Right lobe of liver (tissue), 6 donors: ENCODE data around the gene PEX12. TPM values are rescaled to one million over a fixed set of nuclear protein-coding genes. Genes with fewer than 3 reads are reported as not detected.

Experiments
- ATAC-seq, 4 donors: fragments of 200-7000 bp; cut with Tn5 transposase; one replicate each; pipeline ENCODE4 v1.9.1; 2020; ENCODE audit warnings: mild to moderate bottlenecking in 4 of 4, moderate library complexity in 4 of 4
- DNase-seq, 3 donors: peaks; one replicate each; pipeline ENCODE4 v3.0.0-alpha.2; 2020
- H3K27ac ChIP-seq, 3 donors: fragments of 200-600 bp; one replicate each; pipeline ENCODE4 v1.8.0; 2022
- H3K27me3 ChIP-seq, 2 donors: fragments of 200-600 bp; one replicate each; pipeline ENCODE4 v1.8.0; 2022
- H3K36me3 ChIP-seq, 4 donors: fragments of 200-600 bp; sonication (generic) in 1 of 4; one replicate each; pipeline versions ENCODE4 v1.5.1 to v1.8.0; 2017 to 2022; ENCODE audit warnings: control low read depth in 1 of 4
- H3K4me1 ChIP-seq, 4 donors: fragments of 200-600 bp; sonication (generic) in 1 of 4; one replicate each; pipeline versions ENCODE4 v1.5.1 to v1.8.0; 2017 to 2022; ENCODE audit warnings: control low read depth in 1 of 4
- H3K4me3 ChIP-seq, 3 donors: fragments of 200-600 bp; one replicate each; pipeline ENCODE4 v1.8.0; 2022
- H3K9me3 ChIP-seq, 4 donors: fragments of 200-600 bp; sonication (generic) in 1 of 4; one replicate each; pipeline versions ENCODE4 v1.5.1 to v1.8.0; 2017 to 2022; ENCODE audit warnings: control low read depth in 1 of 4
- POLR2A ChIP-seq: fragments of 450-650 bp; IDR thresholded peaks from one replicate; pipeline ENCODE4 v1.6.1; 2017; ENCODE audit warnings: antibody characterized with exemption, mild to moderate bottlenecking
- WGBS: methylation state at CpG from one replicate; pipeline ENCODE4 v1.1.6; 2018; ENCODE audit warnings: low coverage, low lambda C conversion rate; ENCODE audit not compliant: insufficient coverage; ENCODE audit errors: missing lambda C conversion rate; 5-methylcytosine and 5-hydroxymethylcytosine counted together
- intact Hi-C, 2 donors: fragments of 100-400 bp; cut with DNase I; formaldehyde crosslinking; loops; one replicate each; pipeline versions ENCODE4 v1.11.2 to v1.14.1; 2022
- total RNA-seq, 6 experiments: library from RNA; depleted of rRNA in 2 of 6; stranded (reverse); fragments of >200 nt in 2 of 6; fragmentation: NEBNext Ultra II Directional in 3 of 6; extraction: Animal tissue kit (Norgen Biotek cat#: 25700) in 3 of 6; gene quantifications; one replicate each; pipeline versions ENCODE4 v1.1.0 to v1.2.4, GENCODE V29; 2016 to 2023
- TF ChIP-seq, protein P1 (sequence below), 4 donors: fragments of 200-600 bp in 3 of 4; fragments of 450-650 bp in 1 of 4; IDR thresholded peaks; one replicate each; pipeline versions ENCODE4 v1.5.1 to v1.8.0; 2016 to 2022; ENCODE audit warnings: antibody characterized with exemption in 4 of 4, mild to moderate bottlenecking in 2 of 4
- donor health status: DM: no; HTN: yes; CAD: no.
- donor health status: DM: no; HTN: no; CAD: no.
- donor health status: DM: no; HTN: no; CAD: no.
- donor health status: DM: no; HTN: yes; CAD: no.
- donor health status: DM: no; HTN: yes; CAD: no.

Gene PEX12
- total RNA-seq, 6 experiments from 2014 or later = 2.9 to 6.4 (median 4.3) TPM

DNA sequence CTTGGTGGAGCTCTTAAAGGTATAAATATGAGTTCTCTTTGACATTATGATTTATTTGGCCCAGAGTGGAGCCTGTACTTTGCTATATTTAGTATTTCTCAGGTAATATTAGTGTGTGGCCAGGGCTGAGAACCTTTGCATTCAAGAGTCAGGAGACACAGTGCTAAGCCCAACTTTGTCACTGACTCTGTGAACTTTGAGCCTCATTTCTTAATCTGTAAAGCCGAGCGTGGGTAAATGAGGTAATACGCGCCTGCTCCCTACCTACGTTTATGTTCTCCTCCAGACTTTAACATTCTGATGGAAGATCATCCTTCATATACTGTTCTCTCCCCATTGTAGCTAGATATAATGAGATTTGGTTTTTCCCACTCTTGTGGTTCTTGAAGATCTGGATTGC is 19.2 kb upstream of the PEX12 start:
- H3K4me3 ChIP-seq = no peak overlapping the region
- H3K27me3 ChIP-seq = no peaks in the 10 kb centered on the region
- peaks cover 0 to 40% (median 8%) of the 10 kb centered on the region in 4 donors for H3K36me3 ChIP-seq
- peaks cover 0 to 9% (median 0%) of the 10 kb centered on the region in 4 donors for H3K4me1 ChIP-seq
- no peak overlapping the region for H3K27ac ChIP-seq
- 51% methylated on average over 5 of the region's 5 CpGs for WGBS
- no peak for DNase-seq
- TF ChIP-seq, protein P1, sequence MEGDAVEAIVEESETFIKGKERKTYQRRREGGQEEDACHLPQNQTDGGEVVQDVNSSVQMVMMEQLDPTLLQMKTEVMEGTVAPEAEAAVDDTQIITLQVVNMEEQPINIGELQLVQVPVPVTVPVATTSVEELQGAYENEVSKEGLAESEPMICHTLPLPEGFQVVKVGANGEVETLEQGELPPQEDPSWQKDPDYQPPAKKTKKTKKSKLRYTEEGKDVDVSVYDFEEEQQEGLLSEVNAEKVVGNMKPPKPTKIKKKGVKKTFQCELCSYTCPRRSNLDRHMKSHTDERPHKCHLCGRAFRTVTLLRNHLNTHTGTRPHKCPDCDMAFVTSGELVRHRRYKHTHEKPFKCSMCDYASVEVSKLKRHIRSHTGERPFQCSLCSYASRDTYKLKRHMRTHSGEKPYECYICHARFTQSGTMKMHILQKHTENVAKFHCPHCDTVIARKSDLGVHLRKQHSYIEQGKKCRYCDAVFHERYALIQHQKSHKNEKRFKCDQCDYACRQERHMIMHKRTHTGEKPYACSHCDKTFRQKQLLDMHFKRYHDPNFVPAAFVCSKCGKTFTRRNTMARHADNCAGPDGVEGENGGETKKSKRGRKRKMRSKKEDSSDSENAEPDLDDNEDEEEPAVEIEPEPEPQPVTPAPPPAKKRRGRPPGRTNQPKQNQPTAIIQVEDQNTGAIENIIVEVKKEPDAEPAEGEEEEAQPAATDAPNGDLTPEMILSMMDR (IDR thresholded peaks at IDR 0.05) = no peak
- no peak for TF ChIP-seq POLR2A
- H3K9me3 ChIP-seq = no peaks in the 10 kb centered on the region
- peak; percentile 66 to 92 (median 80) for ATAC-seq
- intact Hi-C loops = no loop called here

DNA sequence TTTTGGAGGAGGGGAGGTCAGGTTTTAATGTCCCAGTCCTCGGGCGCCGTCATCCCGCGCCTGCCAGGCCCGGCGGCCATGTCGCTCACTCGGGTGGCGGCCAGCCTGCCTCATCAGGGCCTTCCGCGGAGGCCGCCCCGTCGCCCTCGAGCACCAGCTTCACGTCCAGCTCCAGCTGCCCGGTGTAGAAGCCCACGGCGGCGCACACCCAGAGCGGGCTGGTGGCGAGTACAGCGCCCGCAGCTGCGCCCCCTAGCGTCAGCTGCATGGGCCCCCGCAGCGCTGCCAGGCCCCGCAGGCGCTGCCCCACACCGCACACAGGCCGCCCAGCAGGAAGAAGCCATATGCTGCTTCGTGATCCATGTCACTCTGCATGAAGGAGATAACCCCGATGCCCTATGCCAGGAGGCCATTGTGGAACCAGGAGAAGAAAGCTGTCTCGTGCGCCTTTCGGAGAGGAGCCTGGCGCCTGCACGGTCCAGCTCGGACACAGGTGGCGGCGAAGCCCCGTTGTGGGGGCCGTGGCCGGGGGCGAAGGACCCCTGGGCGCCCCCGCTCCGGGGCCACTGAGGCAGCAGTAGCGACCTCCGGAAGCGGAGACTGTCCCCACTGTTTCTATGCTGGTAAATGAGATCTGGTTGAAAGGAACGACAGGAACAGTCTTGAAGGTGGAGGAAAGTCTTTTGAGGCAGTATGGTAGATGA is 18.3 kb upstream of the PEX12 start:
- H3K4me1 ChIP-seq = peaks cover 0 to 9% (median 0%) of the 10 kb centered on the region in 4 donors
- H3K4me3 ChIP-seq = no peak overlapping the region
- no peaks in the 10 kb centered on the region for H3K9me3 ChIP-seq
- H3K27me3 ChIP-seq = no peaks in the 10 kb centered on the region
- no peak overlapping the region for H3K27ac ChIP-seq
- TF ChIP-seq POLR2A = no peak
- TF ChIP-seq, protein P1 (IDR thresholded peaks at IDR 0.05) = no peak
- peaks cover 0 to 40% (median 7%) of the 10 kb centered on the region in 4 donors for H3K36me3 ChIP-seq
- WGBS = 95% methylated on average over 18 of the region's 54 CpGs
- ATAC-seq = peak in 1 of 4 donors; percentile 33
- intact Hi-C loops = no loop called here
- no peak for DNase-seq

- ATAC-seq (no peak), DNase-seq (no peak)
- WGBS = 83% methylated on average over 4 of the region's 4 CpGs
- peaks cover 0 to 34% (median 6%) of the 10 kb centered on the region in 4 donors for H3K36me3 ChIP-seq
- intact Hi-C loops = no loop called here
- peaks cover 0 to 9% (median 0%) of the 10 kb centered on the region in 4 donors for H3K4me1 ChIP-seq
- no peak overlapping the region for H3K27ac ChIP-seq
- no peak overlapping the region for H3K4me3 ChIP-seq
- TF ChIP-seq, protein P1 (IDR thresholded peaks at IDR 0.05) = no peak
- TF ChIP-seq POLR2A = no peak
- H3K27me3 ChIP-seq = no peaks in the 10 kb centered on the region
- H3K9me3 ChIP-seq = no peaks in the 10 kb centered on the region
Measured at GRCh38 chr17:35596072-35596471, 17.7 kb upstream of the PEX12 start.

GRCh38 chr17:35588196-35588920 is 10.0 kb upstream of the PEX12 start:
- TF ChIP-seq, protein P1 (IDR thresholded peaks at IDR 0.05) = no peak
- no peak for TF ChIP-seq POLR2A
- intact Hi-C loops = no loop called here
- ATAC-seq = no peak
- peaks cover 0 to 16% (median 3%) of the 10 kb centered on the region in 4 donors for H3K4me1 ChIP-seq
- no peaks in the 10 kb centered on the region for H3K27me3 ChIP-seq
- peak overlapping the region; percentile 74 to 88 (median 76) for H3K4me3 ChIP-seq
- 73% methylated on average over 12 of the region's 12 CpGs for WGBS
- no peaks in the 10 kb centered on the region for H3K36me3 ChIP-seq
- DNase-seq = no peak
- H3K9me3 ChIP-seq = no peaks in the 10 kb centered on the region
- H3K27ac ChIP-seq = no peak overlapping the region
